Measurements from ENCODE around the gene HORMAD2.
A peak's percentile ranks its signal among the peaks of the same experiment; 100 is the strongest.
"Not testable (repeated sequence)": the region's sequence is repeated elsewhere in the genome, so short reads cannot be mapped to it uniquely, and the experiment has no call there.

HORMAD2 gene

DNA sequence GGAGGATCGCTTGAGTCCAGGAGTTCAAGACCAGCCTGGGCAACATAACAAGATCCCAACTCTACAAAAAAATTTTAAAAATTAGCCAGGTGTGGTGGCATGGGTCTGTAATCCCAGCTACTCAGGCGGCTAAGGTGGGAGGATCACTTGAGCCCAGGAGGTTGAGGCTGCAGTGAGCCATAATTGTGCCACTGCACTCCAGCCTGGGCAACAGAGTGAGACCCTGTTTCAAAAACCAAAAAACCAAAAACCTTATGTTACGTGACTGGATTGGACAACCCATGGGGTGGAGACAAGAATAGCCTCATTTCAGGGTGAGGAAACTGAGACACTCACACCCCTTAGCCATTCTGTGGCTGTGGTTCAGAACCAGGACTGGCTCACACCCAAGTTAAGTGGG is 136.0 kb downstream of the HORMAD2 start:
- not testable (repeated sequence) for H3K4me3 Mint-ChIP-seq; DNase-seq; ATAC-seq (replicated peaks); H3K9me3 Mint-ChIP-seq; H3K27ac Mint-ChIP-seq; H3K36me3 Mint-ChIP-seq
- peaks cover 9 to 10% of the 10 kb centered on the region in 2 donors for H3K27me3 Mint-ChIP-seq
- H3K4me1 Mint-ChIP-seq, result peaks cover 21 to 23% of the 10 kb centered on the region in 2 donors

DNA sequence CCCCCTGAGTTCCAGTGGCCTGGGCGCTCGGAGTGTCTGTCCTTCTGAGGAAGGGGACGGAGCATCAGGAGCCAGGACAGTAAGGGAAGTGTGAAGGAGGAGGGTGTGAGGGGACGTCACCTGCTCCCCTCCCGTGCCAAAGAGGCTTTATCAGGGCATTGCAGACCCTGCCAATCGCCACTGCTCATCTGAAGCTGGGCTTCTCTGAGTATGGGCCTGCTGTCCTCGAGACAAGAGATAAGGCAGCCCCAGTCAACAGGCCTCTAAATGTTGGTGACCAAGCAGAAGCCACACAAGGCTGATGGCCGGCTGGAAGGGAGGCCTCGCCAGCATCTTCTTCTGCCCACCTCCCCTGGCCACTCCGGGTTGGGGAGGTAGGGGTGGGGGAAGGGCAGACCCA is 136.4 kb downstream of the HORMAD2 start:
- Mint-ChIP-seq H3K27me3 (peaks cover 9 to 10% of the 10 kb centered on the region in 2 donors), H3K9me3 (no peaks in the 10 kb centered on the region), H3K36me3 (no peaks in the 10 kb centered on the region), H3K4me1 (peaks cover 25 to 27% of the 10 kb centered on the region in 2 donors), H3K27ac (no peak overlapping the region), H3K4me3 (no peak overlapping the region)
- no peak for ATAC-seq (replicated peaks)
- DNase-seq, result no peak

DNA sequence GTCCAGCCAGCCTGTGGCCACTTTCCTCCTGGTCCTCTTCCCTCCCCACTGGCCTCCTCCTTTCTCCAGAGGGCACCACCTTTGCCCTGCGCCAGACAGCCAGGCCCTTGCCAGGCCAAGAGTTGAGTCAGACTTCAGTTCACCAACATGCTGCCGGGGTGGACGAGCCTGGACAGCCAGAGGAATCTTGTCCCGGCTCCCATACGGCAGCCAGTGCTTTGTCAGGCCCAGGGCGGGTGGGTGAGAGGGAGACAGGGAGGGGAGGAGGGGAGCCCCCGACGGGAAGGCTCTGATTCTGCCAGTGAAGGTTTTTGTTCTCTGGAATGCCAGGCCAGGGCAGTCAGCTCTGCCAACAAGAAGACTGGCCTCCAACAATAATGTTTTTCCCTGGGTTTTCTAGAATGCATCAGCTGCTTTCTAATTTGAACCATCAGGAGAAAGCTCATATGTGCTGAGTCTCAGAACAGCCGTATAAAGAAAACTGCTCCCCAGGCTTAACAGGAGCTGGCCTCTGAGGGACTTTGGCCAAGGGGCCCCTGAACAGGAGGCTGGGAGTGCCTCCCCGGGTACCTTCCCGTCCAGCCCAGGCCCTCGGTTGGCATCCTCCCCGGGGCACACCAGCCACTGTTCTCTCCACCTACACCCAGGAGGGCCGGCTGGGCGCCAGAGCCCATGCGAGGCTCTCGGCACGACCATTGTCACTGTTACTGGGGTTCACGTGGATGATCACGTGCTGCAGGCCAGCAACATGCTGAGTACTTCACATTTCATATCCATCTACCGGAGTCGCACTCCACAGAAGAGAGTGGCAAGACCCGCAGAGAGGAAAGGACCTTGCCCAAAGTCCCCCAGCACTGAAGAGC is 137.7 kb downstream of the HORMAD2 start:
- Mint-ChIP-seq H3K4me1 (peaks cover 31 to 35% of the 10 kb centered on the region in 2 donors), H3K9me3 (no peaks in the 10 kb centered on the region), H3K27ac (no peak overlapping the region), H3K4me3 (no peak overlapping the region), H3K36me3 (no peaks in the 10 kb centered on the region), H3K27me3 (peaks cover 7 to 9% of the 10 kb centered on the region in 2 donors)
- ATAC-seq (replicated peaks) (no peak), DNase-seq (no peak)

DNA sequence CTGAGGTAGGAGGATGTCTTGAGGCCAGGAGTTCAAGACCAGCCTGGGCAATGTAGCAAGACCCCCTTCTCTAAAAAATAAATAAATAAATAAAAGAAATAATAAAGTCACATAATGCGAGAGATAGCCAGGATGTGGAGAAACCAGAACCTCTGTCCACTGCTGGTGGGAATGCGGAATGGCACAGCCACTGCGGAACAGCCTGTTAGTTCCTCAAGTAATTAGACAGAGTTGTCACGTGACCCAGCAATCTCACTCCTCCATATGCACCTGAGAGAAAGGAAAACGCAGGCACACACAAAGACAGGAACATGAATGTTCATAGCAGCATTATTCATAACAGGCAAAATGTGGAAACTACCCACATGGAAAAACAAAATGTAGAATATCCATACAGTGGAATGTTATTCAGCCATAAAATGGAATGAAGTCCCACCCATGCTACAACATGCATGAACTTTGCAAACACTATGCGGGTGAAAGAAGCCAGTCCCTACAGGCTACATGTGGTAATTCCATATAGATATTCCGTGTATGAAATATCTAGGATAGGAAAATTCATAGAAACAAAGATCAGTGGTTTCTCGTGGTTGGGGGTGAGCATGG is 138.9 kb downstream of the HORMAD2 start:
- no peak for DNase-seq
- no peak overlapping the region for H3K4me3 Mint-ChIP-seq
- peaks cover 0 to 3% of the 10 kb centered on the region in 2 donors for H3K27me3 Mint-ChIP-seq
- no peak overlapping the region for H3K27ac Mint-ChIP-seq
- peaks cover 33 to 39% of the 10 kb centered on the region in 2 donors for H3K4me1 Mint-ChIP-seq
- no peak for ATAC-seq (replicated peaks)
- no peaks in the 10 kb centered on the region for H3K9me3 Mint-ChIP-seq
- H3K36me3 Mint-ChIP-seq, result no peaks in the 10 kb centered on the region

DNA sequence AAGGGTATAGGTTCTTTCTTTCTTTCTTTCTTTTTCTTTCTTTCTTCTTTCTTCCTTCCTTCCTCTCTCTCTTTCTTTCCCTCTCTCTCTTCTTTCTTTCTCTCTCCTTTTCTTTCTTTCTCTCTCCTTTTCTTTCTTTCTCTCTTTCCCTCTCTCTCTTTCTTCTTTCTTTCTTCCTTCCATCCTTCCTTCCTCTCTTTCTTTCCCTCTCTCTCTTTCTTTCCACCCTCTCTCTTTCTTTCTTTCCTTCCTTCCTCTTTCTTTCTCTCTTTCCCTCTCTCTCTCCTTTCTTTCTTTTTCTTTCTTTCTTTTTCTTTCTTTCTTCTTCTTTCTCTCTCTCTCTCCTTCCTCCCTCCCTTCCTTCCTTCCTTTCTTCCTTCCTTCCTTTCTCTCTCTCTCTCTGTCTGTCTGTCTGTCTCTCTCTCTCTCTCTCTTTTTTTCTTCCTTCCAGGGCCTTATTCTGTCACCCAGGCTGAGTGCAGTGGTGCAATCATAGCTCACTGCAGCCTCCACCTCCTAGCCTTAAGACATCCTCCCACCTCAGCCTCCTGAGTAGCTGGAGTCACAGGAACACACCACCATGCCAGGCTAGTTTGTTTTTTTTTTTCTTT is 139.5 kb downstream of the HORMAD2 start:
- Mint-ChIP-seq H3K4me3 (no peak overlapping the region), H3K9me3 (no peaks in the 10 kb centered on the region), H3K27ac (no peak overlapping the region), H3K36me3 (no peaks in the 10 kb centered on the region), H3K4me1 (peaks cover 39 to 45% of the 10 kb centered on the region in 2 donors), H3K27me3 (peaks cover 0 to 2% of the 10 kb centered on the region in 2 donors)
- DNase-seq, result no peak
- ATAC-seq (replicated peaks), result no peak

DNA sequence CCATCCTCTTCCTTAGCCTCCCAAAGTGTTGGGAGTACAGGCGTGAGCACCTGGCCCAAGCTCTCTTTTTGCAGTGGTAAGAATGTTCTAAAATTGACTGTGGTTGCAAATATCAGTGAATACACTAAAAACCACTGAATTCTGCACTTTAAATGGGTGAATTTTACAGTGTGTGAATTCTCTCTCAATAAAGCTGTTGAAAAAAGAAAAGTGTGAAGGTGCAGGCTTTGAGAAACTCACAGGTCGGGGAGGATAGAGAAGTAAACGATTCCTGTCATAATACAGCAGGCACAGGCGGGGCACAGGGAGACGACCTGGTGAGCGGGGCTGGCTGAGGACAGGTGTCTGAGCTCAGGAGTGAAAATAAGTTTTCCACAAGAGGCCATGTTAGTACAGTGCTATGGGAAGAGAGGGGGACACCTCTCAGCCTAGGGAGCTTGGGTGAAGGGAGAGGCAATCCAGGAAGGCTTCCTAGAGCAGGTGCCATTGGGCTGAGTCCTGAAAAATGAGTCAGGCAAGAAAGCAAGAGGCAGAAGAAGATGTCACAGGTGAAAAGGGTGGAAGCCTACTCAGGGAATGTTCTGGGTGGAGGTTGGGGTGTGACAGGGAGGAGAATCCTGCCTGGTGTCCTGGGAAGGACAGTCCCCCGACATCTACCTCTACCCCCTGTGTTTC is 140.2 kb downstream of the HORMAD2 start:
- Mint-ChIP-seq H3K27me3 (peaks cover 6% of the 10 kb centered on the region in 2 donors), H3K27ac (peak overlapping the region; percentile 78), H3K9me3 (no peaks in the 10 kb centered on the region), H3K36me3 (no peaks in the 10 kb centered on the region), H3K4me3 (no peak overlapping the region), H3K4me1 (peaks cover 41 to 50% of the 10 kb centered on the region in 2 donors)
- no peak for ATAC-seq (replicated peaks)
- no peak for DNase-seq

DNA sequence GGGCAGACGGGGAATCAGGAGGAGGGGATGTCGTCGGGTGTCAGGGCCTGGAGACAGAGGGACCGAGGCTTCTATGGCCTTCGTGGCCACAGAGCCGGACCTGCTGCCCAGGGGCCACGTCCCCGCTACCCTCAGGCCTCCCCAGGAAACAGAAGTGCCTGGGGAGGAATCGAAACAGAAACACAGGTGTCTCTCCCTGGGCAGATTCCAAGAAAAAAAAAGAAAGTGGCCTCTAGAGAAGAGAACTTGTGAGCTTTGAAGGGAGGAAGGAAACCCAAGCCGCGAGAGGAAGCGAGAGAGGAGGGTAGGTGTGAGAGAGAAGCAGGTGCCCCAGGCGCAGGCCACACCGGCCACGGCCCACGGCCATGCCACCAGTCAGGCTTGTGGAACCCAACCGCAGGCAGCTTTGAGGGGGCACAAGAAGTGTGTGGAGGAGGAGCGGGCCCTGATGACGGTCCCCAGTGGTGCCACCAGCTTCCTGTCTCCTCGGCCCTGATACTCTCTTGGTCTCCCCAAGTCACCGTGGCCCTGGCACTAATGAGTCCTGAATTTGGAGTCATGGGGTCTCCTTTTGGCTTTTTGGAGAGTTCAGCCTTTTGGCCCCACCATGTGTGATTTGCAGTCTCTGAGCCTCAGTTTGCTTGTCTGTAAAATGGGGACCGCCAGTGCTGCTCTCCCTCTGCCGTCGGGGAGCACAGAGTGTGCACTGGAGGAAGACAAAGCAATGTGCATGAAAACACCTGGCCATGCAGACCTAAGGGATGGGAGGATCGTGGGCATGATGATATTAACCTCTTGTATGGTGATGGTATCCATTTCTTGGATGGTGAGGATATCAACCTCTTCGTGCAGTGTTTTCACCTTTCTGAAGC is 141.1 kb downstream of the HORMAD2 start:
- Mint-ChIP-seq H3K27me3 (peaks cover 6% of the 10 kb centered on the region in 2 donors), H3K4me3 (peak overlapping the region in 1 of 2 donors; percentile 17), H3K36me3 (no peaks in the 10 kb centered on the region), H3K9me3 (no peaks in the 10 kb centered on the region), H3K27ac (peak overlapping the region; percentile 78), H3K4me1 (peaks cover 37 to 50% of the 10 kb centered on the region in 2 donors)
- ATAC-seq (replicated peaks) (peak; percentile 69 to 81), DNase-seq (peak; percentile 61)

DNA sequence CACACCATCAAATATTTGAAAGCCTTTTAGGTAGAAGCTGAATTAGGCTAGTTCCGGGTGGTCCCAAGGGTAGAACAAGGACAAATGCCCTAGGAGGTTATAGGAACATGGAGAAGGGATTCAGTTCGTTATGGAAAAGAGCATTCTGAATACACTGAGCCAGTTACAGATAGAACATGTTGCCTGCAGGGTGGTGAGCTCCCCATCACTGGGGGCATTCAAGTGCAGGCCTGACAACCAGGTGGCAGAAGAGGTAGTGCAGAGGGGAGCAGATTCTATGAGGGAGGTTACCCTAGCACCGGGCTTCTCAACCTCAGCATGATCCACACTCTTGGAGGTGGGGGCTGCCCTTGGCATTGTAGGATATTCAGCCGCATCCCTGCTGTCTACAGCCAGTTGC is 142.1 kb downstream of the HORMAD2 start:
- Mint-ChIP-seq H3K27ac (no peak overlapping the region), H3K9me3 (no peaks in the 10 kb centered on the region), H3K36me3 (no peaks in the 10 kb centered on the region), H3K4me3 (no peak overlapping the region), H3K27me3 (peaks cover 6% of the 10 kb centered on the region in 2 donors), H3K4me1 (peaks cover 37 to 50% of the 10 kb centered on the region in 2 donors)
- no peak for ATAC-seq (replicated peaks)
- no peak for DNase-seq

DNA sequence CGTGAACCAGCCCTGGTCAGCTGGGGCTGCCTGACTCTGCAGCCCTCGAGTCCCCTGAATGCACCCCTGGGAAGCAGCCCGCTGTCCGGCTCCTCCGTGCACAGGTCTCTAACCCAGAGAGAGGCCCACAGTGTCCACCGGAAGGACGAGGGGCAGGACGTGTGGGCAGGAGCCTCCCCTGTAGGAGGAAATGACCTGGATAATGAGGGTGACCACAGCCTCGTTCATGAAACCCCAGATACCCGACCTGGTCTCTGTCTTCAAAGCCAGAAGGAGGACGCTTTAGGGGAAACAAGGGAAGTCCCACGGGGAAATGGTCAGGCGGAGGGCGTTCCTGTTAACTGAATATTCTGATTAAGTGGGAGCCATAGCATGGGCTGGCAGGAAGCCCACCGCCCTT is 143.0 kb downstream of the HORMAD2 start:
- DNase-seq (no peak), ATAC-seq (replicated peaks) (no peak)
- H3K4me1 Mint-ChIP-seq, result peaks cover 37 to 50% of the 10 kb centered on the region in 2 donors
- H3K27ac Mint-ChIP-seq, result peak overlapping the region; percentile 9
- no peak overlapping the region for H3K4me3 Mint-ChIP-seq
- H3K27me3 Mint-ChIP-seq, result peaks cover 6% of the 10 kb centered on the region in 2 donors
- H3K9me3 Mint-ChIP-seq, result no peaks in the 10 kb centered on the region
- no peaks in the 10 kb centered on the region for H3K36me3 Mint-ChIP-seq

DNA sequence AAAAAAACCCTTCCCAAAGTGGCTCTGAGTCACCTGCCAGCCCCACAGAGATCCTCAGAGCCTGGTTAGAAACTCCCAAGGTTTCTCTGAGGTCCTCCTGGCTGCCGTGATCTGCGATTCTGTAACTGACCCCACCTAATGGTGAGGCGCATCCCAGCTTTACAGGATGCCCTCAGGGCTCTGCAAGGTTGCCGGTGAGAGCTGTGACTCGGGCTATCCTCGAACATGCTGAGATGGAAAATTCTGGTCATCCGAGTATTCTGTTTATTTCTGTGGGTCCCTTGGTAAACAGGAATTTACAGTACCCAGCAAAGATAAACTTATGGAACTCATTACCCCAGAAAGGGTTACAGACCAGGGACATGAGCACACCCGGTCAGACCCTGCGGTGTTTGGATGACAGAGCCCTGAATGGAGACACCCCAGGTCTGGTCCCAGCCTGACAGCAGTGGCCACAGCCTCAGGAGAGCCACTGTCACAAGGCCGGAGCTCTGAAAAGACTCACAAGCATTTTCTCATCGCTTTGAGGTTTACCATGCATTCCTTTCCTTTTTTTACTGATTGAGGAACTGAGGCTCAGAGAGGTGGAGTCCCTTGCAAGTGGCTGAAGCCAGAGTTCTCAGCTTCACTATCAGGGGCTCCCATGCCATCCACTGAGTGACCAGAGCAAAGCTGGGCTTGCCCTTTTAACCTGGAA is 144.0 kb downstream of the HORMAD2 start:
- DNase-seq, result peak; percentile 20
- Mint-ChIP-seq H3K36me3 (no peaks in the 10 kb centered on the region), H3K4me1 (peaks cover 37 to 50% of the 10 kb centered on the region in 2 donors), H3K9me3 (no peaks in the 10 kb centered on the region), H3K4me3 (no peak overlapping the region), H3K27me3 (peaks cover 6% of the 10 kb centered on the region in 2 donors), H3K27ac (no peak overlapping the region)
- ATAC-seq (replicated peaks), result peak; percentile 69 to 80

DNA sequence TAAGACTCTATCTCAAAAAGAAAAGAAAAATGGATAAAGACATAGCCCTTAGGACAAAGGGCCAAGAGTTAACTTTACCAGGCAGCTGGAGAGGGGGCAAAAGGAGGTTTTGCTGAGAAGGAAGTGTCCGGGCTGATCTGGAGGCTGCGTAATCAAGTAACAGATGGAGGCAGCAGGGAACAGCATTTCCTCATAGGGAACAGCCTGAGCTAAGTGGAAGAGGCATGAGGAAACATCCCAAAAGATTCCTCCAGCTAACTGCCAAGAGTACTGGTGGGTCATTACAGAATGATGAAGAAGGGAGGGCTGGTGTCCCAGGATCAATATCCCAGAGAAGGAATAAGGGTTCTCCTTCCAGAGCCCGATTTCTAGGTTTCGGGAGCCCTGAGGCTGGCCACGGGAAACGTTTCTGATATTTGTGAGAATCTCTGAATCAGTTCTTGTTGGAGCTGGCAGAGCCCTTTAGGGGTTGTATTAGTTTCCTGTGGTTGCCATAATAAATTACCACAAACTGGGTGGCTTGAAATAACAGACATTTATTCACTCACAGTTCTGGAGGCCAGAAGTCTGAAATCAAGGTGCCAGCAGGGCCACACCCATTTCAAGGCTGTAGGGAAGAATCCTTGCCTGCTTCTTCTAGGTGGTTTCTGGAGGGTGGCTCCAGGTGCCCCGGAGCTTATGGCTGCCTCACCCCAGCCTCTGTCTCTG is 145.1 kb downstream of the HORMAD2 start:
- H3K27me3 Mint-ChIP-seq, result peaks cover 6 to 8% of the 10 kb centered on the region in 2 donors
- peaks cover 37 to 41% of the 10 kb centered on the region in 2 donors for H3K4me1 Mint-ChIP-seq
- ATAC-seq (replicated peaks) (no peak), DNase-seq (no peak)
- H3K4me3 Mint-ChIP-seq, result no peak overlapping the region
- H3K9me3 Mint-ChIP-seq, result no peaks in the 10 kb centered on the region
- no peaks in the 10 kb centered on the region for H3K36me3 Mint-ChIP-seq
- no peak overlapping the region for H3K27ac Mint-ChIP-seq

DNA sequence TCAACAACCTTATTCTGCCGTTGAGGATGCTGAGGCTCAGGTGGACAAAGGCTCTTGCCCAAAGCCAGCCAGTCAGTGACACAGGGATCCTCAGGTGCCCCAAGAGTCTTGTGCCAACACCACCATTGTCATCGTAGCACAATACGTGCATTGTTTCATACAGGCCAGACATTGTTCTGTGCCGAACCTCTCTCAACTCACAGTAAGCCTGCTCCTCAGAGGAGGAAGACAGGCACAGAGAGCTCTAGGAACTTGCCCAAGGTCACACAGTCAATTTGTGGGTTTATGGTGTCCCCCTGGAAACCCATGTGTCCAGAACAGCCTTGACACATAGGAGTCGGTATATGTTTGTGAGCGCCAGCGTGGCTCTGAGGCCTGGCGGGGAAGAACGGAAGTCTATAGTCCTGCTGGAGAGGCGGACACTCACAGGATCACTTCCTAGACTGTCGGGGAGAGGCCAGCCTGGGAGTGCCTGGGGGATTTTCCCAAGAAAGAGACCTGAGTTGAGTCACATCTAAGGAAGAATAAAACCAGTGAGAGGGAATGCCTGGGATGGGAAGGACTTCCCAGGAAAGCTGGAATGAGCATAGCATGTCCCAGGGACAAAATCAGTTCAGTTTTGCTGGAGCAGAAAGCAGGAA is 146.0 kb downstream of the HORMAD2 start:
- H3K36me3 Mint-ChIP-seq, result no peaks in the 10 kb centered on the region
- no peak overlapping the region for H3K4me3 Mint-ChIP-seq
- H3K9me3 Mint-ChIP-seq, result no peaks in the 10 kb centered on the region
- DNase-seq, result no peak
- H3K27ac Mint-ChIP-seq, result no peak overlapping the region
- no peak for ATAC-seq (replicated peaks)
- H3K4me1 Mint-ChIP-seq, result peaks cover 27 to 31% of the 10 kb centered on the region in 2 donors
- peaks cover 10 to 13% of the 10 kb centered on the region in 2 donors for H3K27me3 Mint-ChIP-seq
